Activated naive CD8-positive, alpha-beta T cell treated with anti-CD3 and anti-CD28 coated beads, Interleukin-2, amount 50 U/mL, for 24 hours (primary cell): Measurements from ENCODE around the gene ANXA1.

Experiments
- ATAC-seq: fragments of 150-1000 bp; cut with Tn5 transposase; one replicate; pipeline ENCODE4 v1.10.0; 2021
- DNase-seq: peaks from one replicate; pipeline ENCODE4 v3.0.0; 2021
- H3K27ac Mint-ChIP-seq: one replicate; pipeline ENCODE4 v1.8.0; 2021; ENCODE audit warnings: mild to moderate bottlenecking, mixed read lengths
- H3K27me3 Mint-ChIP-seq: one replicate; pipeline ENCODE4 v1.8.0; 2021; ENCODE audit warnings: mixed read lengths
- H3K36me3 Mint-ChIP-seq: one replicate; pipeline ENCODE4 v1.8.0; 2021; ENCODE audit warnings: low read depth, mixed read lengths
- H3K4me1 Mint-ChIP-seq: one replicate; pipeline ENCODE4 v1.8.0; 2021; ENCODE audit warnings: mixed read lengths
- H3K4me3 Mint-ChIP-seq: one replicate; pipeline ENCODE4 v1.8.0; 2021; ENCODE audit warnings: mild to moderate bottlenecking, moderate library complexity, mixed read lengths
- H3K9me3 Mint-ChIP-seq: one replicate; pipeline ENCODE4 v1.8.0; 2021; ENCODE audit warnings: mixed read lengths

The ANXA1 gene

GRCh38 chr9:73132034-73132776, 19.5 kb upstream of the ANXA1 start:
- Mint-ChIP-seq H3K27me3 (no peaks in the 10 kb centered on the region), H3K27ac (peak overlapping the region; percentile 93), H3K4me1 (peaks cover 44% of the 10 kb centered on the region), H3K9me3 (no peaks in the 10 kb centered on the region), H3K4me3 (peak overlapping the region; percentile 88), H3K36me3 (no peaks in the 10 kb centered on the region)
- DNase-seq (peak; percentile 57), ATAC-seq (peak; percentile 95)

- Mint-ChIP-seq H3K27me3 (no peaks in the 10 kb centered on the region), H3K27ac (peak overlapping the region; percentile 93), H3K9me3 (no peaks in the 10 kb centered on the region), H3K36me3 (no peaks in the 10 kb centered on the region), H3K4me3 (peak overlapping the region; percentile 88), H3K4me1 (peaks cover 46% of the 10 kb centered on the region)
- ATAC-seq (no peak), DNase-seq (no peak)
Measured at GRCh38 chr9:73133022-73133651, 18.5 kb upstream of the ANXA1 start.

DNA sequence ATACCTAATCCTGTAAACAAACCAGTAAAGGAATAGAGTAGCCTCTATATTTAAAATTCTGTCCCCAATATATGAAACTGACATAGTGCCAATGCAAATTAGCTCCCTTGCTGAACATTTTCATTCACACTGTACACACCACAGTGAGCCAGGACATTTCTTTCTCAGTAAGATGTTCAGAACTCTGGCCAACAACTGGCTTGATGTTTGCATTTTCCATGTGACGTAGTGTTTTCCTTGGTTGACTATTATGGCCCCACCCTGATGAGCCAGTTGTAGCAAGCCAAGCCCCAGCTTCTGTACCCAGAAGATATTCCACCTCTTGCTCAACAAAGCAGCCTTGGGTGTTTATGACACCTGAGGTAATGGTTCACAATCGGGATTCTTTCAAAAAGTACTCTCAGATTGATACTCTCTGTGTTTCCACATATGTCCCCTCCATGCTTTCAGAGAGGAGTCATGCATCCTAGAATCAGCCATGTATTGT, 17.7 kb upstream of the ANXA1 start:
- ATAC-seq, result no peak
- no peak overlapping the region for H3K27ac Mint-ChIP-seq

GRCh38 chr9:73135394-73135793, 16.3 kb upstream of the ANXA1 start:
- no peaks in the 10 kb centered on the region for H3K27me3 Mint-ChIP-seq
- no peak overlapping the region for H3K4me3 Mint-ChIP-seq
- no peak overlapping the region for H3K27ac Mint-ChIP-seq
- H3K36me3 Mint-ChIP-seq, result no peaks in the 10 kb centered on the region
- peaks cover 45% of the 10 kb centered on the region for H3K4me1 Mint-ChIP-seq
- DNase-seq (no peak), ATAC-seq (no peak)
- no peaks in the 10 kb centered on the region for H3K9me3 Mint-ChIP-seq

More for the DNA sequence above, 17.7 kb upstream of the ANXA1 start:
- H3K4me1 Mint-ChIP-seq, result peaks cover 50% of the 10 kb centered on the region
- H3K36me3 Mint-ChIP-seq, result no peaks in the 10 kb centered on the region
- H3K9me3 Mint-ChIP-seq, result no peaks in the 10 kb centered on the region
- DNase-seq, result no peak
- H3K27me3 Mint-ChIP-seq, result no peaks in the 10 kb centered on the region
- H3K4me3 Mint-ChIP-seq, result no peak overlapping the region

DNA sequence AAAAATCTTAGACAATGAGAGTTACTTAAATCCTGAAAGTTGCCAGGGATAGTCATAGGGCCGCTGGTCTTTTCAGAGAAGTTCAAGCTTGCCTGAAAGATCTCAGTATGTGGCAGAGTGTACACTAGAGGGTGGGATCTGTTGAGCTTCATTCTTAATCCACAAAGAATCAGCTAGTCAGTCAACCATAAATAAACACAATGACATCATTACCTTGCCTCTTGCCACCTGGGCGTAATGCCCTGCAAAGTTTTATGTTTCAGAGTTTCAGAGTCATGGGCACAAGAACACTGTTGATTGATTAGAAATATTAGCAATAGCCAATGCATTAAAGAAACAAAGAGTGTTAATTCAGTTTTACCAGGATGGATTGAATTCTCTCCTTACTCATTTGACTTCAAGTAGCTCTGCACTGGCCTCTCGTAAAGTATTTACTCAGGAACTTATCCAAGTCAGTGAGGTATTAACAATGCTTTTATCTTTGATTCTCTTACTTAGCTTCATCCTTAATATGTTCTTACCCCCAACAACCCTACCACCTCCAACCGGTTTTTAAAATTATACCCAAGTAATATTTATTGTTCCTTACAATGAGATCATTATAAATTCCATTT, 14.3 kb upstream of the ANXA1 start:
- H3K27ac Mint-ChIP-seq, result no peak overlapping the region
- DNase-seq (no peak), ATAC-seq (no peak)
- H3K9me3 Mint-ChIP-seq, result no peaks in the 10 kb centered on the region
- H3K27me3 Mint-ChIP-seq, result no peaks in the 10 kb centered on the region
- H3K4me3 Mint-ChIP-seq, result no peak overlapping the region
- no peaks in the 10 kb centered on the region for H3K36me3 Mint-ChIP-seq
- H3K4me1 Mint-ChIP-seq, result peaks cover 34% of the 10 kb centered on the region

DNA sequence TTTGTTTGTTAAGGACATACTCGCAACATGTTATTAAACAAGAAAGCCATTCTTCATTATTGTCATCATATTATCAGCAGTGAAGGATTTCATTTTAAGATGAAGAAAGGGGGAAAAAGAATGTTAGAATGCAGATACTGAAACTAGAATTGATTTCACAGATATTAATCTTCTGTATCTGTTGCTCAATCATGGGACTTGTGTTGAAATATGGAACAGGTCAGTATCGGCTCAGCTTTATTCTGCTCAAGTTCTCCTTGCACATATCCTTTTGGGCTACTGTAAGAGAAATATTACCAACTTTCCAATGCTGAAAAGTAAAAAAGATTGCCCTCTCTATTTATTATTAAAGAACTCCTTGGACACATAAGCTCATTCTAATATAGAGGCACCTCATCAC, 13.8 kb upstream of the ANXA1 start:
- Mint-ChIP-seq H3K36me3 (no peaks in the 10 kb centered on the region), H3K27ac (no peak overlapping the region), H3K4me3 (no peak overlapping the region), H3K27me3 (no peaks in the 10 kb centered on the region), H3K4me1 (peaks cover 31% of the 10 kb centered on the region), H3K9me3 (no peaks in the 10 kb centered on the region)
- ATAC-seq, result no peak
- DNase-seq, result no peak

- Mint-ChIP-seq H3K36me3 (no peaks in the 10 kb centered on the region), H3K4me1 (peaks cover 32% of the 10 kb centered on the region), H3K27me3 (no peaks in the 10 kb centered on the region), H3K4me3 (no peak overlapping the region), H3K27ac (no peak overlapping the region), H3K9me3 (no peaks in the 10 kb centered on the region)
- ATAC-seq (no peak), DNase-seq (no peak)
Measured at GRCh38 chr9:73138516-73138915, 13.1 kb upstream of the ANXA1 start.

GRCh38 chr9:73141282-73141681, 10.4 kb upstream of the ANXA1 start:
- no peaks in the 10 kb centered on the region for H3K36me3 Mint-ChIP-seq
- no peaks in the 10 kb centered on the region for H3K27me3 Mint-ChIP-seq
- H3K9me3 Mint-ChIP-seq, result no peaks in the 10 kb centered on the region
- no peak for ATAC-seq
- peaks cover 24% of the 10 kb centered on the region for H3K4me1 Mint-ChIP-seq
- DNase-seq, result no peak
- H3K27ac Mint-ChIP-seq, result no peak overlapping the region
- no peak overlapping the region for H3K4me3 Mint-ChIP-seq

GRCh38 chr9:73143711-73144328, 7.8 kb upstream of the ANXA1 start:
- ATAC-seq, result no peak
- Mint-ChIP-seq H3K4me3 (no peak overlapping the region), H3K27ac (no peak overlapping the region), H3K9me3 (no peaks in the 10 kb centered on the region), H3K27me3 (no peaks in the 10 kb centered on the region), H3K36me3 (no peaks in the 10 kb centered on the region), H3K4me1 (peaks cover 31% of the 10 kb centered on the region)
- DNase-seq, result no peak

DNA sequence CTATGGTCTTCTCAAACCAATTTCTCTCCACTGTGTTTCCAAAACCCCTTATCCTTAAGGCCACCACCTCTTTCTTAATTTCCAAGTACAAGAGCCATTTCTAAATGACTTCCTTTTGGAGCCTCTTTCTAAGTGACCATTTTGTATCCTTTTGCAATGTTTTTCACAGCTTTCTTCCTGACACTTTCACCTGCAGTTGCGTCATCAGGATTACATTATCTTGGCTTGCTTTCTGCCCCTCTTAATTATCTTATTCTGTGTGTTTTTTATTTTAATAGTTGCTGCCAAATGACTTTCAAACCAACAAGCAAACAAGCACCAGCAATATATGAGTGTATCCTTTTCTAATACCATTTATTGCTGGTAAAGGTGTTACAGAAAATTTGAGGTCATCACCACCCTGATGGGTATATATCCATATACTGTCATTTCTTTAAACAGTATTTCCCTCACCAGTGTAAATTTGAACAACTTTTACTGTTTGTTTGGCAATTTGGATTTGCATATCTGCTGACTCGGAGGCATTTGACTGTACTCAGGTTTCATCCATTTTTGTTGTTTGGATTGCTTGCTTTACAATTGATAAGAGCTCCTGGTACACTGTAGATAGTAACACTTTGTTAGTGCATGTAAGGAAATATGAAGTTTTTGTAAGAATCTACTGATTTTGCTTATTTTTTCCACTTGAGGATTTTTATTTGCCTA, 5.4 kb upstream of the ANXA1 start:
- peaks cover 52% of the 10 kb centered on the region for H3K4me1 Mint-ChIP-seq

GRCh38 chr9:73148447-73148937, 3.2 kb upstream of the ANXA1 start:
- Mint-ChIP-seq H3K36me3 (no peaks in the 10 kb centered on the region), H3K27me3 (no peaks in the 10 kb centered on the region), H3K9me3 (no peaks in the 10 kb centered on the region), H3K4me1 (peaks cover 70% of the 10 kb centered on the region), H3K27ac (peak overlapping the region; percentile 93), H3K4me3 (peak overlapping the region; percentile 65)
- DNase-seq, result no peak
- peak; percentile 41 for ATAC-seq

More for the DNA sequence above, 5.4 kb upstream of the ANXA1 start:
- Mint-ChIP-seq H3K36me3 (no peaks in the 10 kb centered on the region), H3K27me3 (no peaks in the 10 kb centered on the region), H3K4me3 (no peak overlapping the region), H3K9me3 (no peaks in the 10 kb centered on the region), H3K27ac (no peak overlapping the region)
- no peak for DNase-seq
- no peak for ATAC-seq

- Mint-ChIP-seq H3K27ac (peak overlapping the region; percentile 93), H3K4me1 (peaks cover 69% of the 10 kb centered on the region), H3K27me3 (no peaks in the 10 kb centered on the region), H3K4me3 (peak overlapping the region; percentile 65), H3K36me3 (no peaks in the 10 kb centered on the region), H3K9me3 (no peaks in the 10 kb centered on the region)
- DNase-seq (no peak), ATAC-seq (peak; percentile 49)
Measured at GRCh38 chr9:73149371-73150067, 2.1 kb upstream of the ANXA1 start.

DNA sequence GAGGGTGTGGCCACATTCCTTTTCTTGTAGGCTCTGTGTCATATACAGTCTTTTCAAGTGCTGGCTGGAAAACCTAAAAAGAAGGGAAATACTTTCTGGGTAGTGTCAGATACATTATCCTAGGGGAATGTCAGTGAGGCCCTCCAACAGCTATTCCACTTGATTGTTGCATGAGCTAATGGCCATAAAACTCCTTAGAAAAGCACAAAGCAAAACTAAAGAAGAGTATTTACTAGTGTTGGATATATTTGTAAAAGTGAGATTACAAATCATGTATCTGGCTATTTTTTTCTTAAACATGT, 829 bp downstream of the ANXA1 start:
- peaks cover 4% of the 10 kb centered on the region for H3K36me3 Mint-ChIP-seq
- no peak for DNase-seq
- ATAC-seq, result no peak
- peak overlapping the region; percentile 91 for H3K27ac Mint-ChIP-seq
- no peaks in the 10 kb centered on the region for H3K9me3 Mint-ChIP-seq
- peak overlapping the region; percentile 83 for H3K4me3 Mint-ChIP-seq
- no peaks in the 10 kb centered on the region for H3K27me3 Mint-ChIP-seq
- H3K4me1 Mint-ChIP-seq, result peaks cover 92% of the 10 kb centered on the region

DNA sequence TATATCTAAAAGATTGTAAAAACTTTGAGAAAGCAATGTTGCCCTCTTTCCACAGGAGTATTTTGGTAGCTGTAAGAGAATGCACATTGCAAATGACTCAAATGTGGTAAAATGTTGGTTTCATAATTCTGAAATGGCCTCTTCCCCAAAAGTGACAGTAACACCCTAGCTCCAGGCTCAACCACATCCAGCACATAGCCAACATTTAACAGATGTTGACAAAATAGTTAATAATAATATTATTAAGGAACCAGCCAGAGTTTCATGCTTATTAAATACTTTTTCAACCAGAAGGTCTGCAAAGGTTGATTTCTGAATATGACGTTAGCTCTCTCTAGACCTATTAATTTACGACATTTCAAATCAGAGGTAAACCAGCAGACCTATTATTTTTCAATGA, 1.3 kb downstream of the ANXA1 start:
- ATAC-seq (peak; percentile 63), DNase-seq (no peak)
- H3K4me1 Mint-ChIP-seq, result peaks cover 92% of the 10 kb centered on the region
- H3K9me3 Mint-ChIP-seq, result no peaks in the 10 kb centered on the region
- peaks cover 8% of the 10 kb centered on the region for H3K36me3 Mint-ChIP-seq
- H3K27me3 Mint-ChIP-seq, result no peaks in the 10 kb centered on the region
- H3K27ac Mint-ChIP-seq, result peak overlapping the region; percentile 91
- peak overlapping the region; percentile 83 for H3K4me3 Mint-ChIP-seq
